Measurements from ENCODE around the gene KCND1.

Gene KCND1

GRCh38 chrX:48974574-48974973 is 2.9 kb upstream of the KCND1 start:
- no peak for DNase-seq (ENCODE audit: low read depth)

- no peak for DNase-seq (ENCODE audit: low read depth)
Measured at GRCh38 chrX:48974033-48974432, 2.4 kb upstream of the KCND1 start.

- DNase-seq (ENCODE audit: low read depth) = no peak
Measured at GRCh38 chrX:48972220-48973164, 848 bp upstream of the KCND1 start.

- no peak for DNase-seq (ENCODE audit: low read depth)
Measured at GRCh38 chrX:48969471-48969870, 2.2 kb downstream of the KCND1 start.

- DNase-seq (ENCODE audit: low read depth) = no peak
Measured at GRCh38 chrX:48968377-48968776, 3.3 kb downstream of the KCND1 start.

- DNase-seq (ENCODE audit: low read depth) = no peak
Measured at GRCh38 chrX:48966796-48967579, 4.7 kb downstream of the KCND1 start.

GRCh38 chrX:48965959-48966358 is 5.7 kb downstream of the KCND1 start:
- no peak for DNase-seq (ENCODE audit: low read depth)

- no peak for DNase-seq (ENCODE audit: low read depth)
Measured at GRCh38 chrX:48961585-48962091, 10.0 kb downstream of the KCND1 start.

- no peak for DNase-seq (ENCODE audit: low read depth)
Measured at GRCh38 chrX:48960291-48960690, 11.4 kb downstream of the KCND1 start.

GRCh38 chrX:48958635-48959094 is 13.0 kb downstream of the KCND1 start:
- peak; percentile 28 for DNase-seq (ENCODE audit: low read depth)

GRCh38 chrX:48957827-48958634 is 13.6 kb downstream of the KCND1 start:
- peak; percentile 88 for DNase-seq (ENCODE audit: low read depth)

GRCh38 chrX:48957477-48957826 is 14.2 kb downstream of the KCND1 start, which contains the start of gene OTUD5:
Gene OTUD5 (minus strand): TSS chrX:48957607. CDS start chrX:48957570, 37 bp downstream.
- DNase-seq (ENCODE audit: low read depth) = no peak

GRCh38 chrX:48956728-48957414 is 14.8 kb downstream of the KCND1 start:
- DNase-seq (ENCODE audit: low read depth) = no peak

GRCh38 chrX:48948589-48948988 is 23.1 kb downstream of the KCND1 start:
- DNase-seq (ENCODE audit: low read depth) = no peak

- DNase-seq (ENCODE audit: low read depth) = no peak
Measured at GRCh38 chrX:48945517-48946348, 25.9 kb downstream of the KCND1 start.

GRCh38 chrX:48942895-48943294 is 28.7 kb downstream of the KCND1 start:
- no peak for DNase-seq (ENCODE audit: low read depth)

- DNase-seq (ENCODE audit: low read depth) = no peak
Measured at GRCh38 chrX:48940404-48940955, 31.2 kb downstream of the KCND1 start.

- no peak for DNase-seq (ENCODE audit: low read depth)
Measured at GRCh38 chrX:48939524-48940228, 32.0 kb downstream of the KCND1 start.

GRCh38 chrX:48938721-48939425 is 32.8 kb downstream of the KCND1 start:
- no peak for DNase-seq (ENCODE audit: low read depth)

All from GM04503 (cell line).